SH-SY5Y (cell line): ENCODE measurements around the gene CCDC40.

ENCODE experiments used
- GATA2 ChIP-seq: IDR thresholded peaks from 2 replicates; pipeline ENCODE4 v1.6.1; 2011; ENCODE audit warnings: mild to moderate bottlenecking, low read depth, low read length
- GATA3 ChIP-seq: IDR thresholded peaks from 2 replicates; pipeline ENCODE4 v1.6.1; 2011; ENCODE audit warnings: low read depth, mild to moderate bottlenecking, low read length, moderate library complexity

DNA sequence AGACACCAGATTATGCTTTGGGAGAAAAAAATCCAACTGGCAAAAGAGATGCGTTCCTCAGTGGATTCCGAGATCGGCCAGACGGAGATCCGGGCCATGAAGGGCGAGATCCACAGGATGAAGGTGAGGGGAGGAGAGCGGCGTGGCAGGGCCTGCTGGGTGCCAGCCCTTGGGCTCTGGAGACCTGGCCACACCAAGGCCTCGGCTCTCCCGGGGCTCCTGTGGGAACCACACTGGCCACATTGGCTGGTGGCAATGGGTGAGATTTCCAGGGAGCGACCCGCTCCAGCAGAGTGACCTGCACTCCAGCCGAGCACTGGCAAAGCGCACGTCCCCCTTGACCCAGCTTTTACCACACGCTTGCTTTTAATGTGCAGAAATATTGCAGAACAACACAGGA, 53.3 kb downstream of the CCDC40 start:
- TF ChIP-seq GATA2 (no peak), GATA3 (no peak)
